ENCODE data around the gene OSBPL2. TPM values are rescaled to one million over a fixed set of nuclear protein-coding genes. Genes with fewer than 3 reads are reported as not detected.

Gene OSBPL2
- total RNA-seq, 5 donors from 2014 or later (not counting 1 experiment from before 2014, with no cell fraction given), result 57.0 to 70.1 (median 63.0) TPM

DNA sequence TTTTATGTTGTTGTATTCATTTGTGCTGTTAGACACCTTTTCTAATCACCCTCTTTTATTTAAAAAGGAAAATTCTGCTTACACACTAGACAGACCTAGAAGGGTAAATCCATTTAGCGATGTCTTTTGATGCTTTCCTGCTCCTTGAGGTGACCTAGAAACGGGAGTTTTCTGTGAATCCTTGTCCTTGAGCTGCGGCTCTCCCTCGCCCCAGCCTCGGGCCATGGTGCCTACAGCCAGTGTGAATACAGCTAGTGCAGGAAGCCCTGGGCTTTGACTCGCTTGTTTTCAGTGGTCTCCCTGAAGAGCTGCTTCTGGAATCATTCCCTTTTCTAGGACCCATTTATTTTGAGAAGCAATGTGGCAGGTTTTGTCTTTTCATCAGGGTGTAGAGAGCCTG is 46.8 kb downstream of the OSBPL2 start:
- ChIA-PET POLR2A (no interaction called here), CTCF (no interaction called here)
- WGBS (ENCODE audit: insufficient coverage), result 98% methylated on average over 5 of the region's 6 CpGs
- Mint-ChIP-seq H3K9me3 (no peaks in the 10 kb centered on the region), H3K4me1 (no peaks in the 10 kb centered on the region), H3K4me3 (no peak overlapping the region), H3K27me3 (no peaks in the 10 kb centered on the region), H3K36me3 (peaks cover 43% of the 10 kb centered on the region), H3K27ac (no peak overlapping the region)
- no peak overlapping the region for H3K27ac ChIP-seq (ENCODE audit: low read length)
- H3K4me3 ChIP-seq (ENCODE audit: control insufficient read depth in 1 of 2, extremely low read depth in 1 of 2, low read length in 1 of 2), result no peak overlapping the region
- H3K4me1 ChIP-seq (ENCODE audit: control insufficient read depth in 1 of 2, extremely low read depth in 1 of 2, insufficient read depth in 2 of 2, low read length in 2 of 2), result no peaks in the 10 kb centered on the region
- H3K9me3 ChIP-seq, result no peaks in the 10 kb centered on the region
- H3K36me3 ChIP-seq (ENCODE audit: control insufficient read depth in 2 of 2, extremely low read depth in 1 of 2, insufficient read depth in 1 of 2, low read length in 1 of 2), result peaks cover 34 to 70% of the 10 kb centered on the region in 2 donors
- no peaks in the 10 kb centered on the region for H3K27me3 ChIP-seq (replicated peaks in 1 of 2; ENCODE audit: control insufficient read depth in 2 of 2, extremely low read depth in 1 of 2, insufficient read depth in 2 of 2, low read length in 1 of 2)
- ATAC-seq (replicated peaks in 1 of 4), result no peak
- no peak for DNase-seq

DNA sequence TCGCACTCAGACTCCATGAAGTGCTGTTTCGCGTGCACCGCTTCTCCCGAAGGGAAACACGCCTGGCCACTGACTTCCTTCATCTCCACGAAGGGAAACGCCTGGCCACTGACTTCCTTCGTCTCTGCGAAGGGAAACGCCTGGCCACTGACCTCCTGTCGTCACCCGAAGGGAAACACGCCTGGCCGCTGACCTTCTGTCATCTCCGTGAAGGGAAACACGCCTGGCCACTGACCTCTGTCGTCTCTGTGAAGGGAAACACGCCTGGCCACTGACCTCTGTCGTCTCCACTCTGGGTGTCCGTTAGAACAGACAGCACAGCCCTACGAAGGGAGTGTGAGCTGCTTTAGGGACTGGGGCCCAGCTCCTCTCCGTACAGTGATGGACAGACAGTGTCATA is 47.4 kb downstream of the OSBPL2 start:
- ChIA-PET CTCF (no interaction called here), POLR2A (no interaction called here)
- 84% methylated on average over 21 of the region's 23 CpGs for WGBS (ENCODE audit: insufficient coverage)
- H3K9me3 ChIP-seq, result no peaks in the 10 kb centered on the region
- Mint-ChIP-seq H3K27ac (no peak overlapping the region), H3K4me1 (no peaks in the 10 kb centered on the region), H3K9me3 (no peaks in the 10 kb centered on the region), H3K4me3 (no peak overlapping the region), H3K36me3 (peaks cover 41% of the 10 kb centered on the region), H3K27me3 (no peaks in the 10 kb centered on the region)
- no peak for DNase-seq
- H3K27me3 ChIP-seq (replicated peaks in 1 of 2; ENCODE audit: control insufficient read depth in 2 of 2, extremely low read depth in 1 of 2, insufficient read depth in 2 of 2, low read length in 1 of 2), result no peaks in the 10 kb centered on the region
- no peak overlapping the region for H3K4me3 ChIP-seq (ENCODE audit: control insufficient read depth in 1 of 2, extremely low read depth in 1 of 2, low read length in 1 of 2)
- H3K27ac ChIP-seq (ENCODE audit: low read length), result no peak overlapping the region
- peaks cover 30 to 65% of the 10 kb centered on the region in 2 donors for H3K36me3 ChIP-seq (ENCODE audit: control insufficient read depth in 2 of 2, extremely low read depth in 1 of 2, insufficient read depth in 1 of 2, low read length in 1 of 2)
- H3K4me1 ChIP-seq (ENCODE audit: control insufficient read depth in 1 of 2, extremely low read depth in 1 of 2, insufficient read depth in 2 of 2, low read length in 2 of 2), result no peaks in the 10 kb centered on the region
- no peak for ATAC-seq (replicated peaks in 1 of 4)

GRCh38 chr20:62286493-62287064 is 48.3 kb downstream of the OSBPL2 start:
- Mint-ChIP-seq H3K27me3 (no peaks in the 10 kb centered on the region), H3K36me3 (peaks cover 41% of the 10 kb centered on the region), H3K9me3 (no peaks in the 10 kb centered on the region), H3K4me1 (peaks cover 0 to 3% (median 3%) of the 10 kb centered on the region in 3 donors), H3K4me3 (no peak overlapping the region), H3K27ac (no peak overlapping the region)
- H3K9me3 ChIP-seq, result no peaks in the 10 kb centered on the region
- ChIA-PET CTCF (no interaction called here), POLR2A (no interaction called here)
- 98% methylated on average over 25 of the region's 25 CpGs for WGBS (ENCODE audit: insufficient coverage)
- no peaks in the 10 kb centered on the region for H3K27me3 ChIP-seq (replicated peaks in 1 of 2; ENCODE audit: control insufficient read depth in 2 of 2, extremely low read depth in 1 of 2, insufficient read depth in 2 of 2, low read length in 1 of 2)
- no peak overlapping the region for H3K4me3 ChIP-seq (ENCODE audit: control insufficient read depth in 1 of 2, extremely low read depth in 1 of 2, low read length in 1 of 2)
- ATAC-seq (replicated peaks in 1 of 4), result no peak
- H3K27ac ChIP-seq (ENCODE audit: low read length), result no peak overlapping the region
- H3K4me1 ChIP-seq (ENCODE audit: control insufficient read depth in 1 of 2, extremely low read depth in 1 of 2, insufficient read depth in 2 of 2, low read length in 2 of 2), result peaks cover 0 to 5% of the 10 kb centered on the region in 2 experiments
- no peak for DNase-seq
- peaks cover 32 to 63% of the 10 kb centered on the region in 2 donors for H3K36me3 ChIP-seq (ENCODE audit: control insufficient read depth in 2 of 2, extremely low read depth in 1 of 2, insufficient read depth in 1 of 2, low read length in 1 of 2)

DNA sequence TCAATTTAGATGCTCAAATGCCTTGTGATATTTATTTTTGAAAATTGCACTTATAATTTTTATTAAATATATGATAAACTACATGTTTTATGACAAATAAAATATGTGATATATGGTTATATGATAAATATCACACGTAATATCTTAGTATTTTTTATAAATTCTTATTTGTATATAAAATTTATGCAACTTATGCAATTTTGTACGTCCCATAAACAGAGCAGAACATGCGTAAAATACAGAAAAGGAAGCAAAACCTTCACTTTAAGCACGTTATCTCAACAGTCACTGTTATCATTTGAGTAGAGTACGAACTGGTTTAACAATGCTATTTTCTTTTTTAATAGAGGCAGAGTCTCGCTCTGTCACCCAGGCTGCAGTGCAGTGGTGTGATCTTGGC is 48.8 kb downstream of the OSBPL2 start:
- Mint-ChIP-seq H3K27me3 (no peaks in the 10 kb centered on the region), H3K9me3 (no peaks in the 10 kb centered on the region), H3K27ac (no peak overlapping the region), H3K36me3 (peaks cover 38% of the 10 kb centered on the region), H3K4me3 (no peak overlapping the region), H3K4me1 (peaks cover 0 to 6% (median 4%) of the 10 kb centered on the region in 3 donors)
- ChIA-PET CTCF (no interaction called here), POLR2A (no interaction called here)
- WGBS (ENCODE audit: insufficient coverage), result 95% methylated on average over 2 of the region's 6 CpGs
- Histone ChIP-seq H3K27ac (ENCODE audit: low read length) (no peak overlapping the region), H3K4me3 (ENCODE audit: control insufficient read depth in 1 of 2, extremely low read depth in 1 of 2, low read length in 1 of 2) (no peak overlapping the region), H3K4me1 (ENCODE audit: control insufficient read depth in 1 of 2, extremely low read depth in 1 of 2, insufficient read depth in 2 of 2, low read length in 2 of 2) (peaks cover 0 to 11% of the 10 kb centered on the region in 2 experiments), H3K36me3 (ENCODE audit: control insufficient read depth in 2 of 2, extremely low read depth in 1 of 2, insufficient read depth in 1 of 2, low read length in 1 of 2) (peaks cover 33 to 61% of the 10 kb centered on the region in 2 donors), H3K27me3 (replicated peaks in 1 of 2; ENCODE audit: control insufficient read depth in 2 of 2, extremely low read depth in 1 of 2, insufficient read depth in 2 of 2, low read length in 1 of 2) (no peaks in the 10 kb centered on the region), H3K9me3 (no peaks in the 10 kb centered on the region)
- ATAC-seq (replicated peaks in 1 of 4), result no peak
- DNase-seq, result no peak

DNA sequence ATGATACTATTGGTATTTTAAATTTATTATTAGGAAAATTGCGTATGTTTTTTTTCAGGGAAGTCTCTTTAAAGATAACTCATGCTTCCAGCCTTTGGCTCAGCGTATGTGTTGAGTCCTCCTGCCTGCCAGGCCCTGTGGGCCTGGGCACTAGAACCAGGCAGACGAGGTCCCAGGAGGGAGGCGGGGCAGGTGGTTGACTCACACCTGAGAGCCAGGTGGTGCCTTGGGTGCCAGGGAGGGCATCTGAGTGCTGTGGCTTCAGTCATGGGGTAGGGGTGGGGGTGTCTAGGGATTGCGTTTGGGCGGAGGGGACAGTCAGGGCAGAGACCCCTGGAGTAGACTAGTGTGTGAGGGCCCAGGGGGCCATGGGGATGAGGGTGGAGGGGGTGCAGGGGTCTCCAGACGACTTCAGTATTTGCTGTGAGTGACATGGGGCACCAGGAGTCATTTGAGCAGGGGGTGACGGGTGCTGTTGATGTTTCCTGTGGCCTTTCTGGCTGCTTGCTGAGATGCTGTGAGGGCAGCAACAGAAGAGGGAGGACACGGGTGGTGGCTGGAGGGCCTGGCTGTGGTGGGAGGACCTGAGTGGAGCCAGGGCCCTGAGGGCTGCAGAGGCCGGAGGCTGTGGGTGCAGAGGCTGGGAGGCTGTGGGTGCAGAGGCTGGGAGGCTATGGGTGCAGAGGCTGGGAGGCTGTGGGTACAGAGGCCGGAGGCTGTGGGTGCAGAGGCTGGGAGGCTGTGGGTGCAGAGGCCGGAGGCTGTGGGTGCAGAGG is 49.6 kb downstream of the OSBPL2 start:
- no peak overlapping the region for H3K4me3 ChIP-seq (ENCODE audit: control insufficient read depth in 1 of 2, extremely low read depth in 1 of 2, low read length in 1 of 2)
- Mint-ChIP-seq H3K9me3 (no peaks in the 10 kb centered on the region), H3K36me3 (peaks cover 38% of the 10 kb centered on the region), H3K27me3 (no peaks in the 10 kb centered on the region), H3K4me3 (no peak overlapping the region), H3K4me1 (peaks cover 0 to 11% (median 6%) of the 10 kb centered on the region in 3 donors), H3K27ac (no peak overlapping the region)
- no peak overlapping the region for H3K27ac ChIP-seq (ENCODE audit: low read length)
- H3K36me3 ChIP-seq (ENCODE audit: control insufficient read depth in 2 of 2, extremely low read depth in 1 of 2, insufficient read depth in 1 of 2, low read length in 1 of 2), result peaks cover 31 to 55% of the 10 kb centered on the region in 2 donors
- peaks cover 0 to 19% of the 10 kb centered on the region in 2 experiments for H3K4me1 ChIP-seq (ENCODE audit: control insufficient read depth in 1 of 2, extremely low read depth in 1 of 2, insufficient read depth in 2 of 2, low read length in 2 of 2)
- ChIA-PET POLR2A (no interaction called here), CTCF (no interaction called here)
- 93% methylated on average over 9 of the region's 12 CpGs for WGBS (ENCODE audit: insufficient coverage)
- DNase-seq (no peak), ATAC-seq (replicated peaks in 1 of 4) (no peak)
- H3K27me3 ChIP-seq (replicated peaks in 1 of 2; ENCODE audit: control insufficient read depth in 2 of 2, extremely low read depth in 1 of 2, insufficient read depth in 2 of 2, low read length in 1 of 2), result no peaks in the 10 kb centered on the region
- no peaks in the 10 kb centered on the region for H3K9me3 ChIP-seq

GRCh38 chr20:62288535-62289105 is 50.3 kb downstream of the OSBPL2 start:
- Mint-ChIP-seq H3K27me3 (no peaks in the 10 kb centered on the region), H3K27ac (no peak overlapping the region), H3K9me3 (no peaks in the 10 kb centered on the region), H3K4me1 (peaks cover 0 to 14% (median 6%) of the 10 kb centered on the region in 3 donors), H3K4me3 (no peak overlapping the region), H3K36me3 (peaks cover 38% of the 10 kb centered on the region)
- H3K4me3 ChIP-seq (ENCODE audit: control insufficient read depth in 1 of 2, extremely low read depth in 1 of 2, low read length in 1 of 2), result no peak overlapping the region
- H3K27me3 ChIP-seq (replicated peaks in 1 of 2; ENCODE audit: control insufficient read depth in 2 of 2, extremely low read depth in 1 of 2, insufficient read depth in 2 of 2, low read length in 1 of 2), result no peaks in the 10 kb centered on the region
- ChIA-PET CTCF (no interaction called here), POLR2A (no interaction called here)
- peaks cover 0 to 22% of the 10 kb centered on the region in 2 experiments for H3K4me1 ChIP-seq (ENCODE audit: control insufficient read depth in 1 of 2, extremely low read depth in 1 of 2, insufficient read depth in 2 of 2, low read length in 2 of 2)
- WGBS (ENCODE audit: insufficient coverage), result 94% methylated on average over 15 of the region's 15 CpGs
- ATAC-seq (replicated peaks in 1 of 4) (no peak), DNase-seq (no peak)
- H3K9me3 ChIP-seq, result no peaks in the 10 kb centered on the region
- H3K36me3 ChIP-seq (ENCODE audit: control insufficient read depth in 2 of 2, extremely low read depth in 1 of 2, insufficient read depth in 1 of 2, low read length in 1 of 2), result peaks cover 31 to 50% of the 10 kb centered on the region in 2 donors
- no peak overlapping the region for H3K27ac ChIP-seq (ENCODE audit: low read length)
